ENCODE results near the gene DLK1.

Gene DLK1

DNA sequence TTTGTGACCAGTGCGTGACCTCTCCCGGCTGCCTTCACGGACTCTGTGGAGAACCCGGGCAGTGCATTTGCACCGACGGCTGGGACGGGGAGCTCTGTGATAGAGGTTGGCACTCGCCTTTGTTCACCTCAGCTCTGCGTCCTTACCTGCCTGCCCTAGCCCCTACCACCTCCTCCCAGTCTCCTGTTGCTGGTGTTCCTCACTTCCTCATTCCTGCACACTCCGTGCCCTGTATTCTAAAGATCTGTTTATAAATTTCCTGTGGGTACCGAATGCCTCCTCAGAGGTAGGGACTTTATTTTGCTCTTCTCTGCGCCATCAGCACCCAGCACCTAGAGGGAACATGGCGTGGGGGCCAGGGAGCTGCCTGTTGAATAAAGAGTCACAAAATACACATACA lies 2.3 kb downstream of the DLK1 start:
- TF ChIP-seq ZFX (IDR thresholded peaks at IDR 0.05): no peak
- TF ChIP-seq, protein P1, sequence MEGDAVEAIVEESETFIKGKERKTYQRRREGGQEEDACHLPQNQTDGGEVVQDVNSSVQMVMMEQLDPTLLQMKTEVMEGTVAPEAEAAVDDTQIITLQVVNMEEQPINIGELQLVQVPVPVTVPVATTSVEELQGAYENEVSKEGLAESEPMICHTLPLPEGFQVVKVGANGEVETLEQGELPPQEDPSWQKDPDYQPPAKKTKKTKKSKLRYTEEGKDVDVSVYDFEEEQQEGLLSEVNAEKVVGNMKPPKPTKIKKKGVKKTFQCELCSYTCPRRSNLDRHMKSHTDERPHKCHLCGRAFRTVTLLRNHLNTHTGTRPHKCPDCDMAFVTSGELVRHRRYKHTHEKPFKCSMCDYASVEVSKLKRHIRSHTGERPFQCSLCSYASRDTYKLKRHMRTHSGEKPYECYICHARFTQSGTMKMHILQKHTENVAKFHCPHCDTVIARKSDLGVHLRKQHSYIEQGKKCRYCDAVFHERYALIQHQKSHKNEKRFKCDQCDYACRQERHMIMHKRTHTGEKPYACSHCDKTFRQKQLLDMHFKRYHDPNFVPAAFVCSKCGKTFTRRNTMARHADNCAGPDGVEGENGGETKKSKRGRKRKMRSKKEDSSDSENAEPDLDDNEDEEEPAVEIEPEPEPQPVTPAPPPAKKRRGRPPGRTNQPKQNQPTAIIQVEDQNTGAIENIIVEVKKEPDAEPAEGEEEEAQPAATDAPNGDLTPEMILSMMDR (conservative IDR thresholded peaks at IDR 0.05): no peak
- no peak overlapping the region for H3K27ac ChIP-seq

DNA sequence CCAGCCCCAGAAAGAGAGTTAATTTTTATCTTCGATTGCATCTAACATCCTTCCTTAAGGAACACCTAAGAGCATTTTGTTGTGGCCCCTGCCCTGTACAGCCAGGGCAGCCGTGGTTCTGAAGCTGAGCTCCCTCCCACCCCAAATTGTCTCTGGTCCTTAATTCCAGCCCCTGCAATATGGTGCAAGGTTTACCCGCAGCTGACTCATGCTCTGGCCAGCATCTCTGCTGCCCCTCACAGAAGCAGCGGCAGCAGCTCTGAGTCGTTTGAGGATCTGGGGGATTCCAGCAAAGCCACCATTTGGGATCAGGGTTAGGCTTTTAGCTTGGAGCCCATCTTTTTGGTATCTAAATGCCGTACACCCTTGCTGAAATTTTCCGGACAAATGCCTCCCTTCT lies 3.3 kb downstream of the DLK1 start:
- TF ChIP-seq, protein P1 (conservative IDR thresholded peaks at IDR 0.05): no peak
- no peak for TF ChIP-seq ZFX (IDR thresholded peaks at IDR 0.05)
- no peak overlapping the region for H3K27ac ChIP-seq

DNA sequence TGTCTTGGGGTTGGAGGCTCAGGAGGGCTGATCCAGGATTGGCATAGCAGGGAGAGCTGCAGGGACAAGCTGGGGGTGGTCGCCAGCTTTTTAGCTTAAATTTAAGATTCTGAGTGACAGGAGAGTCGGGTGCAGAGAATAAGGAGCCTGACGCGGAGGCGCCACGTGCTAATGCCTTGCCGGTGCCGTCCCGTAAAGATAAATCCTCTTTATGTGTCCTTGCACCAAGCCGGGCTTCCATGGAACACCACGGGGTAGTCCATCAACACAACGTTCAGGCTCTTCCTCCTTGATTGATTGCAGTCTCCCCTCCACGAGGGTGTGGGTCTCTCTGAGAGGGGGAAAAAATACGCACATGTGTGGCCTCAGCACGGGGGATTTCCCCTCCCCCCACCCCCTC lies 3.9 kb downstream of the DLK1 start:
- no peak overlapping the region for H3K27ac ChIP-seq
- no peak for TF ChIP-seq ZFX (IDR thresholded peaks at IDR 0.05)

- H3K27ac ChIP-seq: no peak overlapping the region
- TF ChIP-seq, protein P1 (conservative IDR thresholded peaks at IDR 0.05): no peak
- TF ChIP-seq ZFX (IDR thresholded peaks at IDR 0.05): no peak
Observed at GRCh38 chr14:100731011-100731670, 4.4 kb downstream of the DLK1 start.

- H3K27ac ChIP-seq: no peak overlapping the region
- TF ChIP-seq, protein P1 (conservative IDR thresholded peaks at IDR 0.05): no peak
- no peak for TF ChIP-seq ZFX (IDR thresholded peaks at IDR 0.05)
Observed at GRCh38 chr14:100731846-100732765, 5.4 kb downstream of the DLK1 start.

GRCh38 chr14:100732766-100733100 lies 6.0 kb downstream of the DLK1 start:
- TF ChIP-seq, protein P1 (conservative IDR thresholded peaks at IDR 0.05): no peak
- TF ChIP-seq ZFX (IDR thresholded peaks at IDR 0.05): no peak
- H3K27ac ChIP-seq: no peak overlapping the region

DNA sequence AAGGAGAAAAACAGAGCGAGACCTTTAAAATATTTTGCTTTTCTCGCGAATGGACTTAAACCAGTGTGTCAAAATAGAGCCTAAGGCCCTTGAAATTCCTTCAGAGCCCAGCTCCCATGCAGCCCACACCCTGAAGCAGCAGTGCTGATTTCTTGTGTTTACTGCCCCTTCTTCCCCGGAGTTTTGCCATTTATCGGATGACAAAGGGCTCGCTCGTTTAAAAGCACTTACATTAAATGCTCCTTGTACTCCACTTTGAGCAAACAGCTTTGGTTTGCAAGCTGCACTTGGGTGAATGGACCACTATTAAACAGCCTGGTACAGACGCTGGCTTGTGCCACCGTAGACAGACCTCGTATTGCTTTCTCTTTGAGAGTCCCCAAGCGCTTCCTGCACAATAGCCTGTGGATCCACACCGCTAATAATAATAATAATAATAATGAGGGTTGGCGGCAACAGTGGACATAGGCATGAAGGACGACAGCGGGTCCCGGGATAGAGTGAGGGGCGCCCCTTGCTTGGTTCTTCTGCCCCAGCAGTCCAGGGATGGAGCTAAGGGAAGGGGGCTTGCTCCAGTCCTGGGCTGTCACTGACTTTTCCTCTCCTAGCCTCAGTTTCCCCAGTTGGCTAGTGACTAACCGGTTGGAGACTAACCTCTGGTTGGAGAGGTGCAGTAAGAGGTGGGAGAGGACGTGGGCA lies 6.6 kb downstream of the DLK1 start:
- TF ChIP-seq ZFX (IDR thresholded peaks at IDR 0.05): no peak
- TF ChIP-seq, protein P1 (conservative IDR thresholded peaks at IDR 0.05): no peak

More for the DNA sequence above, 6.6 kb downstream of the DLK1 start:
- no peak overlapping the region for H3K27ac ChIP-seq
